HepG2 (cell line): Measurements from ENCODE around the gene DPF1. TPM values are rescaled to one million over a fixed set of nuclear protein-coding genes. Genes with fewer than 3 reads are reported as not detected.

ENCODE experiments used
- ESRRA ChIP-seq: sonication (generic); formaldehyde crosslinking; IDR thresholded peaks from 2 replicates; pipeline ENCODE4 v1.5.1; 2020; ENCODE audit warnings: mild to moderate bottlenecking, low read depth, missing genetic modification reagents
- FOXP1 ChIP-seq, 2 experiments: fragments of 450-650 bp in 1 of 2; IDR thresholded peaks; 2 replicates each; pipeline ENCODE4 v1.6.1; 2017 to 2018; ENCODE audit warnings: antibody characterized with exemption in 1 of 2
- GATAD2A ChIP-seq: IDR thresholded peaks from 2 replicates; pipeline ENCODE4 v1.6.1; 2016
- GFI1 ChIP-seq: sonication (generic); formaldehyde crosslinking; IDR thresholded peaks from 2 replicates; pipeline ENCODE4 v1.5.0; 2020; ENCODE audit warnings: missing genetic modification reagents, mild to moderate bottlenecking, borderline replicate concordance
- HDAC2 ChIP-seq: sonication (generic); formaldehyde crosslinking; IDR thresholded peaks from 2 replicates; pipeline ENCODE4 v1.4.0; 2020; ENCODE audit warnings: missing genetic modification reagents
- MED8 ChIP-seq: sonication (generic); formaldehyde crosslinking; IDR thresholded peaks from 2 replicates; pipeline ENCODE4 v1.8.1; 2023; ENCODE audit warnings: mild to moderate bottlenecking, missing genetic modification reagents; ENCODE audit not compliant: insufficient replicate concordance
- MTF2 ChIP-seq: sonication (generic); formaldehyde crosslinking; IDR thresholded peaks from 2 replicates; pipeline ENCODE4 v1.5.0; 2020; ENCODE audit warnings: missing genetic modification reagents, borderline replicate concordance
- ONECUT2 ChIP-seq: sonication (generic); formaldehyde crosslinking; IDR thresholded peaks from 2 replicates; pipeline ENCODE4 v1.4.0; 2020; ENCODE audit warnings: missing genetic modification reagents
- PAX8 ChIP-seq: sonication (generic); formaldehyde crosslinking; IDR thresholded peaks from 2 replicates; pipeline ENCODE4 v1.8.0; 2022; ENCODE audit warnings: mild to moderate bottlenecking, missing genetic modification reagents, borderline replicate concordance
- RBAK ChIP-seq: sonication (generic); formaldehyde crosslinking; IDR thresholded peaks from 2 replicates; pipeline ENCODE4 v1.5.1; 2020; ENCODE audit warnings: mild to moderate bottlenecking, missing genetic modification reagents
- RNF2 ChIP-seq: fragments of 450-650 bp; conservative IDR thresholded peaks from 2 replicates; pipeline ENCODE4 v1.6.1; 2016; ENCODE audit warnings: low read depth
- XBP1 ChIP-seq: sonication (generic); formaldehyde crosslinking; IDR thresholded peaks from 2 replicates; pipeline ENCODE4 v1.5.0; 2020; ENCODE audit warnings: missing genetic modification reagents
- ZNF20 ChIP-seq: sonication (generic); formaldehyde crosslinking; IDR thresholded peaks from 2 replicates; pipeline ENCODE4 v1.4.0; 2020; ENCODE audit warnings: mild to moderate bottlenecking, moderate library complexity, missing genetic modification reagents
- ZNF746 ChIP-seq: sonication (generic); formaldehyde crosslinking; IDR thresholded peaks from 2 replicates; pipeline ENCODE4 v1.8.0; 2022; ENCODE audit warnings: mild to moderate bottlenecking, missing genetic modification reagents
- ZNF782 ChIP-seq: sonication (generic); formaldehyde crosslinking; IDR thresholded peaks from 2 replicates; pipeline ENCODE4 v1.4.0; 2020; ENCODE audit warnings: missing genetic modification reagents, mild to moderate bottlenecking, borderline replicate concordance
- polyA plus RNA-seq, 8 experiments: library from polyadenylated mRNA; depleted of rRNA in 3 of 8; stranded (reverse) in 7 of 8; unstranded in 1 of 8; fragments of >200 nt; fragmentation: Illumina TruSeq in 4 of 8; extraction: Trizol in 4 of 8; gene quantifications; 2 replicates each; pipeline versions ENCODE4 v1.2.1 to v1.2.3, GENCODE V29; 2011 to 2016; ENCODE audit warnings: low read depth in 4 of 8, missing spikeins in 1 of 8, mixed read lengths in 1 of 8; ENCODE audit not compliant: insufficient read depth in 1 of 8
- total RNA-seq, 5 experiments: library from RNA; depleted of rRNA; stranded (reverse); fragments of >200 nt; fragmentation: Illumina TruSeq; extraction: Trizol; gene quantifications; 2 replicates each; pipeline ENCODE4 v1.2.3, GENCODE V29; 2016; ENCODE audit warnings: low read depth in 1 of 5
- TF ChIP-seq, protein P1 (sequence below): sonication (generic); formaldehyde crosslinking; IDR thresholded peaks from 2 replicates; pipeline ENCODE4 v1.8.0; 2022; ENCODE audit warnings: missing genetic modification reagents, mild to moderate bottlenecking, borderline replicate concordance
- TF ChIP-seq, protein P2 (sequence below): sonication (generic); formaldehyde crosslinking; IDR thresholded peaks from 2 replicates; pipeline ENCODE4 v1.5.0; 2020; ENCODE audit warnings: mild to moderate bottlenecking, missing genetic modification reagents
- TF ChIP-seq, protein P3 (sequence below): sonication (generic); formaldehyde crosslinking; IDR thresholded peaks from 2 replicates; pipeline ENCODE4 v1.5.1; 2020; ENCODE audit warnings: mild to moderate bottlenecking, moderate library complexity, missing genetic modification reagents
- TF ChIP-seq, protein P4 (sequence below): sonication (generic); formaldehyde crosslinking; IDR thresholded peaks from 2 replicates; pipeline ENCODE4 v1.4.0; 2020; ENCODE audit warnings: missing genetic modification reagents

Gene DPF1
- total and polyA plus RNA-seq, 2 of the 13 experiments (the other 11 are each of a cell fraction or from before 2014, with no cell fraction given): 1.0 to 3.2 TPM

DNA sequence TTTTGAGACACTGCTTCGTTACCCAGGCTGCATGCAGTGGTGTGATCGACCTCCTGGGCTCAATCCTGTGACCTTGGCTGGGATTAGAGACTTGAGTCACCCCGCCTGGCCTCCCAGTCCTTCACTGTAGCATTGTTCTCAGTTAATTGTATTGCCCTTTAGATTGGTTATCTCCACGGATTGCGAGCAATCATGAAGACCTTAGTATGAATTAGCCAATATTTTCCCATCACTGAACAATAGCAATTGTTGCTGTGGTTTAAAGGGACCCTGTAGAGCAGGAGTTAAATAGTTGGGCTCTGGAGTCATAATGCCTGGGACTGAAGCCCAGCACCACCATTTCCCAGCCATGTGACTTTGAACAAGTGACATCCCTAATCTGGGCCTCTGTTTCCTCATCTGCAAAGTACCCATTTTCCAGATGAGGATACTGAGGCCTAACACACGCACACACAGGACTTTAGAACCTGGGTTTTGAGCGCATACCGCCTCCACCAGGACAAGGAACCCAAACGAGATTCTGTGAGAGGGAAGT, 23.8 kb upstream of the DPF1 start (continued):
- TF ChIP-seq HDAC2 (CRISPR knock-in tag): 0 out of 2 replicates have a peak, but pooled peaks have one; percentile 11
- TF ChIP-seq, protein P1, sequence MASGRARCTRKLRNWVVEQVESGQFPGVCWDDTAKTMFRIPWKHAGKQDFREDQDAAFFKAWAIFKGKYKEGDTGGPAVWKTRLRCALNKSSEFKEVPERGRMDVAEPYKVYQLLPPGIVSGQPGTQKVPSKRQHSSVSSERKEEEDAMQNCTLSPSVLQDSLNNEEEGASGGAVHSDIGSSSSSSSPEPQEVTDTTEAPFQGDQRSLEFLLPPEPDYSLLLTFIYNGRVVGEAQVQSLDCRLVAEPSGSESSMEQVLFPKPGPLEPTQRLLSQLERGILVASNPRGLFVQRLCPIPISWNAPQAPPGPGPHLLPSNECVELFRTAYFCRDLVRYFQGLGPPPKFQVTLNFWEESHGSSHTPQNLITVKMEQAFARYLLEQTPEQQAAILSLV (CRISPR knock-in tag): no peak
- no peak for TF ChIP-seq MED8 (CRISPR knock-in tag)
- no peak for TF ChIP-seq GFI1
- TF ChIP-seq RBAK (CRISPR knock-in tag): no peak
- peak; percentile 51; the same call in 1 of the 2 replicates for TF ChIP-seq GATAD2A
- TF ChIP-seq ZNF782 (CRISPR knock-in tag): no peak
- TF ChIP-seq MTF2 (CRISPR knock-in tag): no peak
- no peak for TF ChIP-seq ZNF746 (CRISPR knock-in tag)
- TF ChIP-seq XBP1 (CRISPR knock-in tag): no peak
- no peak for TF ChIP-seq ESRRA
- no peak for TF ChIP-seq ZNF20 (CRISPR knock-in tag)
- TF ChIP-seq ONECUT2 (CRISPR knock-in tag): no peak
- TF ChIP-seq, protein P2, sequence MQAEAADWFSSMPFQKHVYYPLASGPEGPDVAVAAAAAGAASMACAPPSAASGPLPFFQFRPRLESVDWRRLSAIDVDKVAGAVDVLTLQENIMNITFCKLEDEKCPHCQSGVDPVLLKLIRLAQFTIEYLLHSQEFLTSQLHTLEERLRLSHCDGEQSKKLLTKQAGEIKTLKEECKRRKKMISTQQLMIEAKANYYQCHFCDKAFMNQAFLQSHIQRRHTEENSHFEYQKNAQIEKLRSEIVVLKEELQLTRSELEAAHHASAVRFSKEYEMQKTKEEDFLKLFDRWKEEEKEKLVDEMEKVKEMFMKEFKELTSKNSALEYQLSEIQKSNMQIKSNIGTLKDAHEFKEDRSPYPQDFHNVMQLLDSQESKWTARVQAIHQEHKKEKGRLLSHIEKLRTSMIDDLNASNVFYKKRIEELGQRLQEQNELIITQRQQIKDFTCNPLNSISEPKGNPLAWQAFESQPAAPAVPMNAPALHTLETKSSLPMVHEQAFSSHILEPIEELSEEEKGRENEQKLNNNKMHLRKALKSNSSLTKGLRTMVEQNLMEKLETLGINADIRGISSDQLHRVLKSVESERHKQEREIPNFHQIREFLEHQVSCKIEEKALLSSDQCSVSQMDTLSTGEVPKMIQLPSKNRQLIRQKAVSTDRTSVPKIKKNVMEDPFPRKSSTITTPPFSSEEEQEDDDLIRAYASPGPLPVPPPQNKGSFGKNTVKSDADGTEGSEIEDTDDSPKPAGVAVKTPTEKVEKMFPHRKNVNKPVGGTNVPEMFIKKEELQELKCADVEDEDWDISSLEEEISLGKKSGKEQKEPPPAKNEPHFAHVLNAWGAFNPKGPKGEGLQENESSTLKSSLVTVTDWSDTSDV (CRISPR knock-in tag): no peak
- no peak for TF ChIP-seq PAX8 (CRISPR knock-in tag)
- no peak for TF ChIP-seq RNF2
- TF ChIP-seq, protein P3, sequence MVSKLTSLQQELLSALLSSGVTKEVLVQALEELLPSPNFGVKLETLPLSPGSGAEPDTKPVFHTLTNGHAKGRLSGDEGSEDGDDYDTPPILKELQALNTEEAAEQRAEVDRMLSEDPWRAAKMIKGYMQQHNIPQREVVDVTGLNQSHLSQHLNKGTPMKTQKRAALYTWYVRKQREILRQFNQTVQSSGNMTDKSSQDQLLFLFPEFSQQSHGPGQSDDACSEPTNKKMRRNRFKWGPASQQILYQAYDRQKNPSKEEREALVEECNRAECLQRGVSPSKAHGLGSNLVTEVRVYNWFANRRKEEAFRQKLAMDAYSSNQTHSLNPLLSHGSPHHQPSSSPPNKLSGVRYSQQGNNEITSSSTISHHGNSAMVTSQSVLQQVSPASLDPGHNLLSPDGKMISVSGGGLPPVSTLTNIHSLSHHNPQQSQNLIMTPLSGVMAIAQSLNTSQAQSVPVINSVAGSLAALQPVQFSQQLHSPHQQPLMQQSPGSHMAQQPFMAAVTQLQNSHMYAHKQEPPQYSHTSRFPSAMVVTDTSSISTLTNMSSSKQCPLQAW (CRISPR knock-in tag): no peak
- TF ChIP-seq, protein P4, sequence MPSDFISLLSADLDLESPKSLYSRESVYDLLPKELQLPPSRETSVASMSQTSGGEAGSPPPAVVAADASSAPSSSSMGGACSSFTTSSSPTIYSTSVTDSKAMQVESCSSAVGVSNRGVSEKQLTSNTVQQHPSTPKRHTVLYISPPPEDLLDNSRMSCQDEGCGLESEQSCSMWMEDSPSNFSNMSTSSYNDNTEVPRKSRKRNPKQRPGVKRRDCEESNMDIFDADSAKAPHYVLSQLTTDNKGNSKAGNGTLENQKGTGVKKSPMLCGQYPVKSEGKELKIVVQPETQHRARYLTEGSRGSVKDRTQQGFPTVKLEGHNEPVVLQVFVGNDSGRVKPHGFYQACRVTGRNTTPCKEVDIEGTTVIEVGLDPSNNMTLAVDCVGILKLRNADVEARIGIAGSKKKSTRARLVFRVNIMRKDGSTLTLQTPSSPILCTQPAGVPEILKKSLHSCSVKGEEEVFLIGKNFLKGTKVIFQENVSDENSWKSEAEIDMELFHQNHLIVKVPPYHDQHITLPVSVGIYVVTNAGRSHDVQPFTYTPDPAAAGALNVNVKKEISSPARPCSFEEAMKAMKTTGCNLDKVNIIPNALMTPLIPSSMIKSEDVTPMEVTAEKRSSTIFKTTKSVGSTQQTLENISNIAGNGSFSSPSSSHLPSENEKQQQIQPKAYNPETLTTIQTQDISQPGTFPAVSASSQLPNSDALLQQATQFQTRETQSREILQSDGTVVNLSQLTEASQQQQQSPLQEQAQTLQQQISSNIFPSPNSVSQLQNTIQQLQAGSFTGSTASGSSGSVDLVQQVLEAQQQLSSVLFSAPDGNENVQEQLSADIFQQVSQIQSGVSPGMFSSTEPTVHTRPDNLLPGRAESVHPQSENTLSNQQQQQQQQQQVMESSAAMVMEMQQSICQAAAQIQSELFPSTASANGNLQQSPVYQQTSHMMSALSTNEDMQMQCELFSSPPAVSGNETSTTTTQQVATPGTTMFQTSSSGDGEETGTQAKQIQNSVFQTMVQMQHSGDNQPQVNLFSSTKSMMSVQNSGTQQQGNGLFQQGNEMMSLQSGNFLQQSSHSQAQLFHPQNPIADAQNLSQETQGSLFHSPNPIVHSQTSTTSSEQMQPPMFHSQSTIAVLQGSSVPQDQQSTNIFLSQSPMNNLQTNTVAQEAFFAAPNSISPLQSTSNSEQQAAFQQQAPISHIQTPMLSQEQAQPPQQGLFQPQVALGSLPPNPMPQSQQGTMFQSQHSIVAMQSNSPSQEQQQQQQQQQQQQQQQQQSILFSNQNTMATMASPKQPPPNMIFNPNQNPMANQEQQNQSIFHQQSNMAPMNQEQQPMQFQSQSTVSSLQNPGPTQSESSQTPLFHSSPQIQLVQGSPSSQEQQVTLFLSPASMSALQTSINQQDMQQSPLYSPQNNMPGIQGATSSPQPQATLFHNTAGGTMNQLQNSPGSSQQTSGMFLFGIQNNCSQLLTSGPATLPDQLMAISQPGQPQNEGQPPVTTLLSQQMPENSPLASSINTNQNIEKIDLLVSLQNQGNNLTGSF (CRISPR knock-in tag): no peak
- no peak for TF ChIP-seq FOXP1 (IDR thresholded peaks at IDR 0.05)
- TF ChIP-seq FOXP1 (CRISPR knock-in tag; IDR thresholded peaks at IDR 0.05): no peak
